GM19240 (cell line): ENCODE measurements around the gene EIF4E1B.
"Not testable (repeated sequence)": the region's sequence is repeated elsewhere in the genome, so short reads cannot be mapped to it uniquely, and the experiment has no call there.

Experiments used
- DNase-seq: peaks from one replicate; pipeline ENCODE4 v3.0.0; 2011; ENCODE audit warnings: low spot score; ENCODE audit not compliant: insufficient read length

EIF4E1B gene

GRCh38 chr5:176629853-176630680, at the start of gene EIF4E1B, which contains the start of gene SNCB:
Gene EIF4E1B, plus strand, starts transcription at chr5:176630675. Its CDS starts 12,113 bp downstream, at chr5:176642788.
Gene SNCB, minus strand, starts transcription at chr5:176630534. Its CDS starts 880 bp downstream, at chr5:176629654.
- DNase-seq, result peak; percentile 63

- no peak for DNase-seq
Measured at GRCh38 chr5:176581361-176581760, 49.1 kb upstream of the EIF4E1B start.

GRCh38 chr5:176583076-176583475, 47.4 kb upstream of the EIF4E1B start:
- no peak for DNase-seq

GRCh38 chr5:176587398-176587797, 43.1 kb upstream of the EIF4E1B start:
- no peak for DNase-seq

GRCh38 chr5:176588297-176588696, 42.2 kb upstream of the EIF4E1B start:
- no peak for DNase-seq

- DNase-seq, result no peak
Measured at GRCh38 chr5:176589039-176589769, 41.3 kb upstream of the EIF4E1B start.

- no peak for DNase-seq
Measured at GRCh38 chr5:176590035-176590717, 40.3 kb upstream of the EIF4E1B start.

- not testable (repeated sequence) for DNase-seq
Measured at GRCh38 chr5:176591667-176592066, 38.8 kb upstream of the EIF4E1B start.

GRCh38 chr5:176592573-176592972, 37.9 kb upstream of the EIF4E1B start:
- no peak for DNase-seq

- no peak for DNase-seq
Measured at GRCh38 chr5:176593273-176593869, 37.1 kb upstream of the EIF4E1B start.

- no peak for DNase-seq
Measured at GRCh38 chr5:176594554-176594953, 35.9 kb upstream of the EIF4E1B start.

GRCh38 chr5:176595386-176595943, 35.0 kb upstream of the EIF4E1B start:
- no peak for DNase-seq

- DNase-seq, result no peak
Measured at GRCh38 chr5:176596069-176596644, 34.3 kb upstream of the EIF4E1B start.

- DNase-seq, result no peak
Measured at GRCh38 chr5:176596689-176597416, 33.6 kb upstream of the EIF4E1B start.

GRCh38 chr5:176597417-176598389, 32.8 kb upstream of the EIF4E1B start:
- no peak for DNase-seq

- not testable (repeated sequence) for DNase-seq
Measured at GRCh38 chr5:176599749-176600430, 30.6 kb upstream of the EIF4E1B start.

- no peak for DNase-seq
Measured at GRCh38 chr5:176601901-176602482, 28.5 kb upstream of the EIF4E1B start.

- no peak for DNase-seq
Measured at GRCh38 chr5:176603091-176603490, 27.4 kb upstream of the EIF4E1B start.
